Activated CD8-positive, alpha-beta T cell treated with anti-CD3 and anti-CD28 coated beads, Interleukin-2, amount 10 ng/mL, durations not matched to agents 7 days and 5 days (primary cell): ENCODE measurements around the gene CDCP1. TPM values are rescaled to one million over a fixed set of nuclear protein-coding genes. Genes with fewer than 3 reads are reported as not detected.

Experiments used
- ATAC-seq: fragments of 150-1000 bp; cut with Tn5 transposase; one replicate; pipeline ENCODE4 v1.10.0; 2021; ENCODE audit warnings: moderate library complexity
- CTCF ChIA-PET: fragments of 350-600 bp; sonication (Branson Sonifier 250); formaldehyde crosslinking; loops from one replicate; lab custom pipeline; 2021; ENCODE audit warnings: antibody characterized with exemption; lab: Charles Lee
- POLR2A ChIA-PET: fragments of 350-600 bp; sonication (Branson Sonifier 250); formaldehyde crosslinking; loops from one replicate; lab custom pipeline; 2021; ENCODE audit warnings: antibody characterized with exemption; lab: Charles Lee
- DNase-seq: peaks from one replicate; pipeline ENCODE4 v3.0.0-alpha.2; 2020
- H3K27ac Mint-ChIP-seq: one replicate; pipeline ENCODE4 v1.8.0; 2021; ENCODE audit warnings: mild to moderate bottlenecking, mixed read lengths
- H3K27me3 Mint-ChIP-seq: one replicate; pipeline ENCODE4 v1.8.0; 2021; ENCODE audit warnings: low read depth, mixed read lengths
- H3K36me3 Mint-ChIP-seq: one replicate; pipeline ENCODE4 v1.8.0; 2021; ENCODE audit warnings: low read depth, mixed read lengths
- H3K4me1 Mint-ChIP-seq: one replicate; pipeline ENCODE4 v1.8.0; 2021; ENCODE audit warnings: low read depth, mixed read lengths
- H3K4me3 Mint-ChIP-seq: one replicate; pipeline ENCODE4 v1.8.0; 2021; ENCODE audit warnings: mild to moderate bottlenecking, mixed read lengths
- H3K9me3 Mint-ChIP-seq: one replicate; pipeline ENCODE4 v1.8.0; 2022; ENCODE audit warnings: mixed read lengths; ENCODE audit not compliant: insufficient read depth
- total RNA-seq, 2 experiments: library from RNA; stranded (reverse); gene quantifications; one replicate each; pipeline ENCODE4 v1.2.3, GENCODE V29; 2021

CDCP1 gene
- total RNA-seq, 2 experiments from 2014 or later: 16.4 to 17.7 TPM

GRCh38 chr3:45169125-45169904 lies 23.1 kb upstream of the CDCP1 start:
- no peak for DNase-seq

GRCh38 chr3:45168451-45168850 lies 22.3 kb upstream of the CDCP1 start:
- Mint-ChIP-seq H3K4me3 (no peak overlapping the region), H3K9me3 (no peaks in the 10 kb centered on the region), H3K27me3 (peaks cover 9% of the 10 kb centered on the region), H3K4me1 (peaks cover 46% of the 10 kb centered on the region), H3K36me3 (peaks cover 5% of the 10 kb centered on the region), H3K27ac (no peak overlapping the region)
- CTCF ChIA-PET: interaction anchor here (1.3 to 2.6 kb wide), 2 partner anchors 127 to 132 kb away, joined by 3 to 12 read pairs; no protein-coding TSS in a partner anchor
- POLR2A ChIA-PET: no interaction called here
- DNase-seq (no peak), ATAC-seq (no peak)

More at GRCh38 chr3:45169125-45169904, 23.1 kb upstream of the CDCP1 start:
- Mint-ChIP-seq H3K36me3 (peaks cover 5% of the 10 kb centered on the region), H3K9me3 (no peaks in the 10 kb centered on the region), H3K27me3 (peaks cover 6% of the 10 kb centered on the region), H3K4me1 (peaks cover 46% of the 10 kb centered on the region), H3K27ac (peak overlapping the region; percentile 11), H3K4me3 (no peak overlapping the region)
- ChIA-PET POLR2A (no interaction called here), CTCF (interaction anchor here (1.4 to 2.6 kb wide), 2 partner anchors 128 kb away, joined by 3 to 12 read pairs; no protein-coding TSS in a partner anchor)
- no peak for ATAC-seq

GRCh38 chr3:45167011-45167911 lies 21.1 kb upstream of the CDCP1 start:
- POLR2A ChIA-PET: interaction anchor here (0.6 kb wide), 1 partner anchor 181 kb away, joined by 3 read pairs; no protein-coding TSS in a partner anchor
- CTCF ChIA-PET: interaction anchor here (1.3 to 2.6 kb wide), 3 partner anchors 44 to 131 kb away, joined by 3 to 12 read pairs (median 6); no protein-coding TSS in a partner anchor
- Mint-ChIP-seq H3K9me3 (no peaks in the 10 kb centered on the region), H3K27ac (peak overlapping the region; percentile 91), H3K4me1 (peaks cover 46% of the 10 kb centered on the region), H3K4me3 (peak overlapping the region; percentile 52), H3K36me3 (peaks cover 5% of the 10 kb centered on the region), H3K27me3 (peaks cover 14% of the 10 kb centered on the region)
- ATAC-seq (peak; percentile 99), DNase-seq (peak; percentile 90)

- H3K9me3 Mint-ChIP-seq: no peaks in the 10 kb centered on the region
- ChIA-PET POLR2A (interaction anchor here (0.6 kb wide), 1 partner anchor 180 kb away, joined by 3 read pairs; no protein-coding TSS in a partner anchor), CTCF (interaction anchor here (1.4 to 2.6 kb wide), 2 partner anchors 44 to 125 kb away, joined by 6 to 12 read pairs; no protein-coding TSS in a partner anchor)
- peaks cover 5% of the 10 kb centered on the region for H3K36me3 Mint-ChIP-seq
- peaks cover 18% of the 10 kb centered on the region for H3K27me3 Mint-ChIP-seq
- ATAC-seq (no peak), DNase-seq (no peak)
- peak overlapping the region; percentile 91 for H3K27ac Mint-ChIP-seq
- no peak overlapping the region for H3K4me3 Mint-ChIP-seq
- peaks cover 46% of the 10 kb centered on the region for H3K4me1 Mint-ChIP-seq
These were observed 20.2 kb upstream of the CDCP1 start for GRCh38 chr3:45166321-45166879.

GRCh38 chr3:45165497-45166283 lies 19.5 kb upstream of the CDCP1 start:
- ChIA-PET CTCF (interaction anchor here (0.6 kb wide), 1 partner anchor 1146 kb away, joined by 3 read pairs; no protein-coding TSS in a partner anchor), POLR2A (no interaction called here)
- Mint-ChIP-seq H3K4me1 (peaks cover 43% of the 10 kb centered on the region), H3K36me3 (peaks cover 5% of the 10 kb centered on the region), H3K27ac (no peak overlapping the region), H3K27me3 (peaks cover 22% of the 10 kb centered on the region), H3K9me3 (no peaks in the 10 kb centered on the region), H3K4me3 (no peak overlapping the region)
- ATAC-seq (no peak), DNase-seq (no peak)

GRCh38 chr3:45164056-45164455 lies 17.9 kb upstream of the CDCP1 start:
- no peaks in the 10 kb centered on the region for H3K9me3 Mint-ChIP-seq
- ChIA-PET POLR2A (no interaction called here), CTCF (no interaction called here)
- H3K27ac Mint-ChIP-seq: no peak overlapping the region
- no peak for DNase-seq
- peaks cover 24% of the 10 kb centered on the region for H3K27me3 Mint-ChIP-seq
- ATAC-seq: no peak
- peaks cover 5% of the 10 kb centered on the region for H3K36me3 Mint-ChIP-seq
- H3K4me3 Mint-ChIP-seq: no peak overlapping the region
- peaks cover 32% of the 10 kb centered on the region for H3K4me1 Mint-ChIP-seq

- DNase-seq (no peak), ATAC-seq (no peak)
- H3K27ac Mint-ChIP-seq: no peak overlapping the region
- H3K36me3 Mint-ChIP-seq: peaks cover 5% of the 10 kb centered on the region
- H3K4me1 Mint-ChIP-seq: peaks cover 30% of the 10 kb centered on the region
- no peaks in the 10 kb centered on the region for H3K9me3 Mint-ChIP-seq
- H3K4me3 Mint-ChIP-seq: no peak overlapping the region
- POLR2A ChIA-PET: no interaction called here
- H3K27me3 Mint-ChIP-seq: peaks cover 26% of the 10 kb centered on the region
- CTCF ChIA-PET: no interaction called here
These were observed 17.3 kb upstream of the CDCP1 start for GRCh38 chr3:45163481-45163880.

- ChIA-PET CTCF (interaction anchor here (0.7 to 1.4 kb wide), 3 partner anchors 9 to 392 kb away, joined by 3 to 5 read pairs (median 3); partner anchors contain the start of gene CDCP1), POLR2A (interaction anchor here (1.0 kb wide), 1 partner anchor 10 kb away, joined by 3 read pairs; no protein-coding TSS in a partner anchor)
- H3K9me3 Mint-ChIP-seq: peaks cover 10% of the 10 kb centered on the region
These were observed 8.5 kb upstream of the CDCP1 start for GRCh38 chr3:45154641-45155147.

GRCh38 chr3:45153658-45154437 lies 7.7 kb upstream of the CDCP1 start:
- ChIA-PET POLR2A (no interaction called here), CTCF (interaction anchor here (0.6 to 1.4 kb wide), 2 partner anchors 57 to 113 kb away, joined by 3 to 5 read pairs; no protein-coding TSS in a partner anchor)
- peaks cover 10% of the 10 kb centered on the region for H3K9me3 Mint-ChIP-seq
- peaks cover 49% of the 10 kb centered on the region for H3K27me3 Mint-ChIP-seq
- no peak overlapping the region for H3K4me3 Mint-ChIP-seq
- no peak for DNase-seq
- H3K36me3 Mint-ChIP-seq: peaks cover 6% of the 10 kb centered on the region
- no peak for ATAC-seq
- no peaks in the 10 kb centered on the region for H3K4me1 Mint-ChIP-seq
- H3K27ac Mint-ChIP-seq: no peak overlapping the region

More at GRCh38 chr3:45154641-45155147, 8.5 kb upstream of the CDCP1 start:
- H3K4me3 Mint-ChIP-seq: no peak overlapping the region
- no peaks in the 10 kb centered on the region for H3K4me1 Mint-ChIP-seq
- H3K27ac Mint-ChIP-seq: no peak overlapping the region
- peaks cover 44% of the 10 kb centered on the region for H3K27me3 Mint-ChIP-seq
- DNase-seq (no peak), ATAC-seq (no peak)
- peaks cover 6% of the 10 kb centered on the region for H3K36me3 Mint-ChIP-seq

- Mint-ChIP-seq H3K27me3 (peaks cover 54% of the 10 kb centered on the region), H3K9me3 (peaks cover 10% of the 10 kb centered on the region), H3K4me1 (no peaks in the 10 kb centered on the region), H3K27ac (no peak overlapping the region), H3K36me3 (peaks cover 6% of the 10 kb centered on the region), H3K4me3 (no peak overlapping the region)
- no peak for DNase-seq
- POLR2A ChIA-PET: no interaction called here
- no peak for ATAC-seq
- CTCF ChIA-PET: no interaction called here
These were observed 6.1 kb upstream of the CDCP1 start for GRCh38 chr3:45152307-45152706.
